Fibroblast of villous mesenchyme (primary cell): Measurements from ENCODE around the gene THRB. TPM values are rescaled to one million over a fixed set of nuclear protein-coding genes. Genes with fewer than 3 reads are reported as not detected.
A peak's percentile ranks its signal among the peaks of the same experiment; 100 is the strongest.

Source experiments
- DNase-seq: peaks from one replicate; pipeline ENCODE4 v3.0.0-alpha.2; 2010; ENCODE audit warnings: low read depth
- H3K4me3 ChIP-seq: 2 replicates; pipeline ENCODE4 v1.5.1; 2011; ENCODE audit warnings: low read depth, mild to moderate bottlenecking, low read length
- CTCF ChIP-seq: IDR thresholded peaks from 2 replicates; pipeline ENCODE4 v1.5.1; 2012; ENCODE audit warnings: low read depth, mild to moderate bottlenecking, low read length; ENCODE audit not compliant: insufficient read depth
- total RNA-seq: library from RNA; depleted of rRNA; stranded (reverse); fragments of >200 nt; gene quantifications from 2 replicates; pipeline ENCODE4 v1.2.3, GENCODE V29; 2012

THRB gene
- total RNA-seq, 1 donor: 13.4 TPM

GRCh38 chr3:24192469-24193056, 302.1 kb downstream of the THRB start:
- H3K4me3 ChIP-seq: no peak overlapping the region
- DNase-seq: no peak

GRCh38 chr3:24191801-24192403, 302.7 kb downstream of the THRB start:
- no peak overlapping the region for H3K4me3 ChIP-seq
- no peak for TF ChIP-seq CTCF
- no peak for DNase-seq

More at GRCh38 chr3:24192469-24193056, 302.1 kb downstream of the THRB start:
- no peak for TF ChIP-seq CTCF

- no peak for TF ChIP-seq CTCF
- H3K4me3 ChIP-seq: no peak overlapping the region
- no peak for DNase-seq
Observed at GRCh38 chr3:24190256-24190655, 304.4 kb downstream of the THRB start.

- DNase-seq: peak; percentile 70
- H3K4me3 ChIP-seq: no peak overlapping the region
- TF ChIP-seq CTCF: peak; percentile 75
Observed at GRCh38 chr3:24185738-24186384, 308.8 kb downstream of the THRB start.

DNA sequence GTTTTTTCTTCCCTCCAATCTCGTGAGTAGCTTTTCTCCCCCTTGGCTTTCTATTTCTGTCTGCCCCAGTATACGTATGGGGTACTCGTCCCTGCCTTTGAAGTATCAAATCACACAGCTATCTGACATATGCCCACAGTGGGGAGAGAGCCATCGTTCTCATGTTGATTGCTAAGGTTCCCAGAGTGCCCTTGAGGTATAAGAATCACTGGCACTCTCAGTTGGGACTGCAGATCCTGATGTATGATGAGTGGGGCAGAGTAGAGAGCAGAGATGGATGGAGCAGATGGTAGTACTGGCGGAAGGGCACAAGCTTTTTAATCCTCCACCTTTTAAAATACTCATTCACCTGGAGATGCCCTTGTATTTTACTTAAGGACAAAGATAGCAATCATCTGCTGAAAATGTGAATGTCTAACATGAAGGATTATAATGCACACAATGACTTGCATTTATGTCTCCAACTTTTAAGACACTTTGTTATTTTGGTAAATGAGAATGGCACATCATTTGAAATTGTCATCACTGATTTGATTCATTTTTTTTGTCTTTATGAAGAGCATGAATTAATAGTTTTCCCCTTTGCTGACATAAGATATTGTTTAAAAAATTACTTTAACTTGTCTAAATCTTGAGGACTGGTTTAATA, 310.0 kb downstream of the THRB start:
- no peak for DNase-seq
- no peak overlapping the region for H3K4me3 ChIP-seq
- TF ChIP-seq CTCF: no peak

GRCh38 chr3:24182756-24183155, 311.9 kb downstream of the THRB start:
- no peak for TF ChIP-seq CTCF
- no peak for DNase-seq
- no peak overlapping the region for H3K4me3 ChIP-seq
